Activated CD4-positive, CD25-positive, alpha-beta regulatory T cell treated with anti-CD3 and anti-CD28 coated beads, Interleukin-2, amount 50 U/mL, for 16 hours (primary cell): ENCODE data around the gene ALKBH4.
A peak's percentile ranks its signal among the peaks of the same experiment; 100 is the strongest.
"Not testable (repeated sequence)": the region's sequence is repeated elsewhere in the genome, so short reads cannot be mapped to it uniquely, and the experiment has no call there.

Experiments used
- DNase-seq: peaks from one replicate; pipeline ENCODE4 v3.0.0-alpha.2; 2020; ENCODE audit warnings: low read depth, low spot score

The ALKBH4 gene

GRCh38 chr7:102464577-102465280 lies at the start of gene ALKBH4, which contains the start of gene LRWD1:
Gene ALKBH4, minus strand, starts transcription at chr7:102464863. Its CDS starts 27 bp downstream, at chr7:102464836.
Gene LRWD1, plus strand, starts transcription at chr7:102464984. Its CDS starts 97 bp downstream, at chr7:102465081.
- DNase-seq = peak; percentile 86

- DNase-seq = not testable (repeated sequence)
Measured at GRCh38 chr7:102512642-102513221, 48.1 kb upstream of the ALKBH4 start.

DNA sequence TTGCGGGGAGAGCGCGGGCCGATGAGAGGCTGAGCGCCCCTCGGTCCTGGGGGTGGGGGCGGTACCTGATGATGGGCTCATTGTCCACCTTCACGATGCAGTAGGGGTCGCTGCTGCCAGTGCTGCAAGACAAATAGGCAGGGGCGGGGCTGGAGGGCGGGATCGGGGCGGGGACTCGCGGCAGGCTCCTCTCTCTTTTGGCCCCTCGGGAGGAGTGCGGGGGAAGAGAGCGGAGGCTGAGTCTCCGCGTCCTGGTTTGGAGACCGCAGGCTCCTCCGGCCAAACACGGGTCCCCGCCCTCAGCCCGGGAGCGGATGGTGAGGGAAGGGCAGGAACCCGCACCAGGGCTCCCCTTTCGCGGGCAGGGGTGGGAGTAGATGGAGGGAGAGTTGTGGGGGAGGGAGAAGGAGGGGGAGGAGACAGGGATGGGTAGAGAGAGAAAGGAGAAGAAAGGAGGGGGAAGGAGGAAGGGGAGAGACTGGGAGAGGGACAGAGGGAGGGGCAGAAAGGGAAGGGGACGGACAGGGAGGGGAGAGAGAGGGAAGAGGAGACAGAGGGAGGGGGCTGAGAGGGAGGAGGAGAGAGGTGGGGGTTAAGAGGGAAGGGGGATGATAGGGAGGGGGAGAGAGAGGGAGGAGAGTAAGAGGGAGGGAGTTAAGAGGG lies 47.3 kb upstream of the ALKBH4 start:
- DNase-seq = not testable (repeated sequence)

DNA sequence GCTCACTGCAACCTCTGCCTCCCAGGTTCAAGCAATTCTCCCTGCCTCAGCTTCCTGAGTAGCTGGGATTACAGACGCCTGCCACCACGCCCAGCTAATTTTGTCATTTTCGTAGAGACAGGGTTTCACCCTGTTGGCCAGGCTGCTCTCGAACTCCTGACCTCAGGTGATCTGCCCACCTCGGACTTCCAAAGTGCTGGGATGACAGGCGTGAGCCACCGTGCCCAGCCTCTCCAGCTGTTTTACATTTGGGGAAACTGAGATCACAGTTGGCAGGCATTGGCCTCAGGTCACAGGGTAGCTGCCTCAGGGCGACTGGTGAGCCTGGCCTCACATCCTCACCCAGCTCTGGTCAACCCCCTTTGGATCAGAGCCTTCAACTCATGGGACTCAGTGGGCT lies 45.9 kb upstream of the ALKBH4 start:
- DNase-seq = not testable (repeated sequence)

GRCh38 chr7:102507410-102508088 lies 42.9 kb upstream of the ALKBH4 start:
- not testable (repeated sequence) for DNase-seq

GRCh38 chr7:102505298-102506185 lies 40.9 kb upstream of the ALKBH4 start:
- DNase-seq = not testable (repeated sequence)

DNA sequence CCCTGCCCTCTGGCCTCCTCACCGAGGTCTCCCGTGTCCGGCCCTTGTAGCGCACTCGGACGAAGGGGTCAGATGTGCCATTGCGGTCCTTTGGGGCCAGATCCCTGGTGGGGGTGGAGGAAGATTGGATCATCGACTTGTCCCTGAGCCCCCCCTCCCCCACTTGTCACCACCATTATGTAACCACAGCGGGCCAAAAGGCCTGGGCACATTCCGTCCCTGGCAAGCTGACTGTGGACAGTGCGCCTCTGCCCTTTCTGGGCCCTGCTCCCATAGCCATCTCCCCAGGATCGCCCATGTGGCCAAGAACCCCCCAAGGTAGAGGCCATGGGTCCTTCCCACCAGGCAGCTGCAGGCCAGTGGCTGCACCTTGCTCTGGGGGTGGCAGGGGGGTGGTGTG lies 38.5 kb upstream of the ALKBH4 start:
- not testable (repeated sequence) for DNase-seq

DNA sequence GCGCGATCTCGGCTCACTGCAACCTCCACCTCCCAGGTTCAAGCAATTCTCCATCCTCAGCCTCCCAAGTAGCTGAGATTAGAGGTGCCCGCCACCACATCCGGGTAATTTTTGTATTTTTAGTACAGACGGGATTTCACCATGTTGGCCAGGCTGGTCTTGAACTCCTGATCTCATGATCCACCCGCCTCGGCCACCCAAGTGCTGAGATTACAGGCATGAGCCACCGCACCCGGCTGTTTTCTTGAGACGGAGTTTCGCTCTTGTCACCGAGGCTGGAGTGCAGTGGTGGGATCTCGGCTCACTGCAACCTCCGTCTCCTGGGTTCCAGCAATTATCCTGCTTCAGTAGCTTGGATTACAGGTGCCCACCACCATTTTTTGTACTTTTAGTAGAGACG lies 33.7 kb upstream of the ALKBH4 start:
- not testable (repeated sequence) for DNase-seq

DNA sequence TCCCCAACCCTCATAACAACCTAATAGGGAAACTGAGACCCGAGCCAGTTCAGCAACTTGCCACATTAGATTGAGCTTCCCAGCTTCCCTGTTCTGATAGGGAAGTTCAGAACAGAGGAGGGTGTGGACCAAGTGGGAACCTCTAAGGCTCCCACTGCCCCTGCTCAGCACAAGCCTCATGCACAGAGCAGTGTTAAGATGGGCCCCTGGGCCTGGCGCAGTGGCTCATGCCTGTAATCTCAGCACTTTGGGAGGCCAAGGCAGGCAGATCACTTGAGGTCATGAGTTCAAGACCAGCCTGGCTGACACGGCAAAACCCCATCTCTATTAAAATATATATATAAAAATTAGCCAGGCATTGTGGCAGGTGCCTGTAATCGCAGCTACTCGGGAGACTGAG lies 32.6 kb upstream of the ALKBH4 start:
- DNase-seq = not testable (repeated sequence)

GRCh38 chr7:102496861-102497260 lies 32.2 kb upstream of the ALKBH4 start:
- DNase-seq = not testable (repeated sequence)

DNA sequence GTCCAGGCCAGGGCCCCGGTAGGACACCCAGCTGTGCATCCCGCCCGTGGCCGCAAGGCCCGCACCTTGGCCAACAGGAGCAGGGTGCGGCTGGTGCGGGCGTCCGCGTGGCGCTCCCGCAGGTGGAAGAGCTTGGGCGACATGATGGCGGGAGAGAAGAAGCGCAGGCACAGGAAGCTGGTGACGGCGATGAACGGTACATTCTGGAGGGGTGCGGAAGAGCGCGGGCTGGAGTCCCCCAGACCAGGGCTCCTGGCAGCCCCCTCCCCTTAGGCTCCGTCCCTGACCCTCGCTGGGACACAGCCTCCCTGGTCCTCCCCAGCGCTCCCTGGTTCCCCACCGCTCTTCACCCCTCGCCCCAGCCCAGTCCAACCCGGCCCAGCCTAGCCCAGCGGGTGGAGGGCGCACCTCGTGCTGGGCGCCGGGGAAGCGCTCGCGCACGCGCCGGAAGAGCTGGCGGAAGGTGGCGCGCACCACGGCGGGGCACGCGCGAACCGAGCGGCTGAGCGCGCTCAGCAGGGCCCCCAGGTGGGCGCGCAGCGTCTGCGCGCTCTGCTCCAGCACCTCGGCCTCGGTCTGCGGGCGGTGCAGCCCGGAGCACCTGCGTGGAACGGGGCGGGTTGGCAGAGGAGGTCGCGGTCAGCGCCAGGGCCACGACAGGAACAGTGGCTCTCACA lies 29.9 kb upstream of the ALKBH4 start:
- not testable (repeated sequence) for DNase-seq

DNA sequence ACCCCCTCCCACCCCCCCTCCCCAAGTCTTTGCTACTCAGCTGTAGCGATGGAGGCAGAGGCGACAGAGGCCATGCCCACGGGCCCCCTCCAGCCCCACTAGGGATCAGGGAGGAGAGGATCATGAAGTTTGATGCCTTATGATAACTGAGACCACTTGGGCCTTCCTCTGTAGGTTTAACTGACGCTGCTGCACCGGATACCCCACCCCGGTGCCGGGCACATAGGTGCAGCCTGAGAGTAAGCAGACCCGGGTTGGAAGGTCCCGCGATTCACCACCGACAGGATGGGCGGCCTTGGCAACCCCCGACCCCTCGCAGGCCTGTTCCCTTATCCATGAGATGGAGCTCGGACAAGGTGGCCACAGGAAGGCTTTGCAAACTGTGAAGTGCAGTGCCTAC lies 29.4 kb upstream of the ALKBH4 start:
- not testable (repeated sequence) for DNase-seq

GRCh38 chr7:102493220-102493935 lies 28.7 kb upstream of the ALKBH4 start:
- not testable (repeated sequence) for DNase-seq

DNA sequence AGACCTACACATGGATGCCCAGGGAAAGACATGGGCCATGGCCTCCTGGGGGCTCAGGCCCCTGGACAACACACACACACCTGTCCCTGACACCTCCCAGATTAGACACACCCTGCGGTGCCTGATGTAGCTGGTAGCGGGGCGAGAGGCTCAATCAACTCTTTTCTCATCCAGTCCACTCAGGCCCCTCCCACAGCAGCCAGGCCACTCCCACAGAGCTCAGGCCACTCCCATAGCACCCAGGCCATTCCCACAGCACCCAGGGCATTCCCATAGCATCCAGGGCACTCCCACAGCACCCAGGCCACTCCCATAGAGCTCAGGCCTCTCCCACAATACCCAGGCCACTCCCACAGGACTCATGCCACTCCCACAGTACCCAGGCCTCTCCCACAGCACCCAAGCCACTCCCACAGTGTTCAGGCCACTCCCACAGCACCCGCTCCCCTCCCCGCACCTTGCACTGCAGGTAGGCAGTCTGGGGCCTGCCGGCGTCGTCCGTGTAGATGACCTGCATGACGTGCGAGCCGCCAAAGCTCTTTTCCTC lies 25.9 kb upstream of the ALKBH4 start:
- not testable (repeated sequence) for DNase-seq

- DNase-seq = not testable (repeated sequence)
Measured at GRCh38 chr7:102484317-102484716, 19.7 kb upstream of the ALKBH4 start.

DNA sequence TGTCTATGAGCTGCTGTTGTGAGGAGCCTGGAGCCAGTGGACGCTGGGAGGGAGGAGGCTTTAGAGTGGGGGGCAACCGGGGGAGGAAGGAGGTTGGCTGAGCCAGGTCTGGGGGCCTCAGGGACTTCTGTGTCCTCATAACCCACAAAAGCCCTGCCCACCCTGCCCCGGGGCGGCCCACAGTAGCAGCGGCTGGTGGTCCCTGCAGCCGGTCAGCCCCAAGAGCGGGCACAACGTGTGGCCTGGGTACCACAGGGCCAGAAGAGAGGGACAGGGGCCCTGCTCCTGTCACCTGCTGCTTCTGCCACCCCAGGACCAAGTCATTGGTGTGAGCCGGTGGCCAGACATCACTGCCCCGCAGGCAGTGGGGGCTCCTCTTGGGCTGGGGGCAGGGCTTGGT lies 17.3 kb upstream of the ALKBH4 start:
- not testable (repeated sequence) for DNase-seq

- DNase-seq = not testable (repeated sequence)
Measured at GRCh38 chr7:102479982-102480637, 15.4 kb upstream of the ALKBH4 start.

DNA sequence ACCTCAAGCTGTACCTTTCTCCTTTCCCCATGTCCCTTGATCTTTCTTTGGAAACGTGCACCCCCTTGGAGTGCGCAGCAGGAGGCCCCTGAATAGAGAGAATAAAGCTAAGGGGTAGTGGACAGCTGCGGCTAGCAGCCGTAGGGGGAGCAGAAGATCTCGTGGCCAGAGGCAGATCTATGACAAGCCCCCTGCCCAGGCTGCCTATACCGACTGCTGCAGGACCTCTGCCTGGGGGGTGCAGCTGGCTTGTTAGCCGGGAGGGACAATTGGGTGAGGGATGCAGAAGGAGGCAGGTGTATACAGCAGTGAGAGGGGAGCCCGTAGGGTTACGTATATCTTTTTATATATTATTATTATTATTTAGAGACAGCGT lies 14.5 kb upstream of the ALKBH4 start:
- not testable (repeated sequence) for DNase-seq
